SH-SY5Y (cell line): ENCODE data around the gene ZNF521.

Source experiments
- GATA2 ChIP-seq: IDR thresholded peaks from 2 replicates; pipeline ENCODE4 v1.6.1; 2011; ENCODE audit warnings: mild to moderate bottlenecking, low read depth, low read length
- GATA3 ChIP-seq: IDR thresholded peaks from 2 replicates; pipeline ENCODE4 v1.6.1; 2011; ENCODE audit warnings: low read depth, mild to moderate bottlenecking, low read length, moderate library complexity

The ZNF521 gene

GRCh38 chr18:25287106-25287505, 64.9 kb downstream of the ZNF521 start:
- TF ChIP-seq GATA3 (no peak), GATA2 (no peak)

- no peak for TF ChIP-seq GATA3
- no peak for TF ChIP-seq GATA2
These were observed 67.0 kb downstream of the ZNF521 start for GRCh38 chr18:25284861-25285550.

GRCh38 chr18:25284281-25284680, 67.7 kb downstream of the ZNF521 start:
- TF ChIP-seq GATA3 (no peak), GATA2 (no peak)

- TF ChIP-seq GATA2 (no peak), GATA3 (no peak)
These were observed 68.2 kb downstream of the ZNF521 start for GRCh38 chr18:25283781-25284180.

GRCh38 chr18:25282896-25283703, 68.9 kb downstream of the ZNF521 start:
- TF ChIP-seq GATA2 (no peak), GATA3 (no peak)

- TF ChIP-seq GATA2 (no peak), GATA3 (no peak)
These were observed 69.7 kb downstream of the ZNF521 start for GRCh38 chr18:25282282-25282681.

- TF ChIP-seq GATA2 = no peak
- TF ChIP-seq GATA3 = no peak
These were observed 70.4 kb downstream of the ZNF521 start for GRCh38 chr18:25281556-25281955.

- no peak for TF ChIP-seq GATA3
- no peak for TF ChIP-seq GATA2
These were observed 72.0 kb downstream of the ZNF521 start for GRCh38 chr18:25279961-25280360.

- TF ChIP-seq GATA2 = no peak
- TF ChIP-seq GATA3 = no peak
These were observed 72.4 kb downstream of the ZNF521 start for GRCh38 chr18:25279556-25279955.

GRCh38 chr18:25279133-25279532, 72.8 kb downstream of the ZNF521 start:
- no peak for TF ChIP-seq GATA2
- no peak for TF ChIP-seq GATA3

- TF ChIP-seq GATA2 (no peak), GATA3 (no peak)
These were observed 73.6 kb downstream of the ZNF521 start for GRCh38 chr18:25278394-25278793.

- TF ChIP-seq GATA3 (no peak), GATA2 (no peak)
These were observed 76.5 kb downstream of the ZNF521 start for GRCh38 chr18:25275412-25276001.

GRCh38 chr18:25274926-25275325, 77.0 kb downstream of the ZNF521 start:
- no peak for TF ChIP-seq GATA2
- no peak for TF ChIP-seq GATA3

GRCh38 chr18:25262920-25263319, 89.0 kb downstream of the ZNF521 start:
- TF ChIP-seq GATA3 (no peak), GATA2 (no peak)

GRCh38 chr18:25261768-25262167, 90.2 kb downstream of the ZNF521 start:
- no peak for TF ChIP-seq GATA3
- no peak for TF ChIP-seq GATA2
